GM23338 (cell line): Measurements from ENCODE around the gene S100A8. TPM values are rescaled to one million over a fixed set of nuclear protein-coding genes. Genes with fewer than 3 reads are reported as not detected.

Source experiments
- ATAC-seq: fragments of 200-7000 bp; cut with Tn5 transposase; 3 replicates; pipeline ENCODE4 v1.9.1; 2020
- DNase-seq: peaks from one replicate; pipeline ENCODE4 v3.0.0-alpha.2; 2015; ENCODE audit warnings: low spot score
- H2AFZ ChIP-seq: fragments of 200-600 bp; sonication (generic); 2 replicates; pipeline ENCODE4 v1.8.0; 2016; ENCODE audit warnings: antibody characterized with exemption, mild to moderate bottlenecking, moderate library complexity
- H3F3A ChIP-seq: fragments of 200-600 bp; sonication (generic); replicated peaks from 2 replicates; pipeline ENCODE4 v1.8.0; 2017; ENCODE audit warnings: antibody characterized with exemption, mixed run types, low read depth
- H3K27ac ChIP-seq: fragments of 200-600 bp; sonication (generic); 2 replicates; pipeline ENCODE4 v1.6.1; 2016; ENCODE audit warnings: low read depth
- H3K27me3 ChIP-seq: fragments of 200-600 bp; sonication (generic); 2 replicates; pipeline ENCODE4 v1.8.0; 2016; ENCODE audit warnings: mild to moderate bottlenecking, mixed run types, moderate library complexity; ENCODE audit not compliant: insufficient read depth
- H3K36me3 ChIP-seq: fragments of 200-600 bp; sonication (generic); 2 replicates; pipeline ENCODE4 v1.8.0; 2016; ENCODE audit warnings: mild to moderate bottlenecking; ENCODE audit not compliant: insufficient read depth
- H3K4me1 ChIP-seq: fragments of 200-600 bp; sonication (generic); 2 replicates; pipeline ENCODE4 v1.8.0; 2016; ENCODE audit warnings: mild to moderate bottlenecking, moderate library complexity; ENCODE audit not compliant: insufficient read depth
- H3K4me2 ChIP-seq: fragments of 200-600 bp; sonication (generic); 2 replicates; pipeline ENCODE4 v1.7.1; 2017; ENCODE audit warnings: mixed run types
- H3K4me3 ChIP-seq: fragments of 200-600 bp; sonication (generic); 2 replicates; pipeline ENCODE4 v1.6.1; 2016; ENCODE audit warnings: mixed run types
- H3K79me2 ChIP-seq: fragments of 200-600 bp; sonication (generic); replicated peaks from 2 replicates; pipeline ENCODE4 v1.8.0; 2017; ENCODE audit warnings: mild to moderate bottlenecking; ENCODE audit not compliant: insufficient read depth
- H3K9me2 ChIP-seq: fragments of 200-600 bp; sonication (generic); 2 replicates; pipeline ENCODE4 v1.8.0; 2017; ENCODE audit not compliant: insufficient read depth
- H4K20me1 ChIP-seq: fragments of 200-600 bp; sonication (generic); replicated peaks from 2 replicates; pipeline ENCODE4 v1.8.0; 2017; ENCODE audit warnings: mild to moderate bottlenecking; ENCODE audit not compliant: insufficient read depth
- H3K27ac Mint-ChIP-seq: 2 replicates; pipeline ENCODE4 v1.8.0; 2020; ENCODE audit warnings: inconsistent platforms, mild to moderate bottlenecking, moderate library complexity, mixed read lengths
- H3K27me3 Mint-ChIP-seq: 3 replicates; pipeline ENCODE4 v1.8.0; 2022; ENCODE audit warnings: low read depth, mild to moderate bottlenecking, moderate library complexity, mixed read lengths, inconsistent platforms; ENCODE audit not compliant: insufficient read depth, poor library complexity
- H3K36me3 Mint-ChIP-seq: 3 replicates; pipeline ENCODE4 v1.8.0; 2021; ENCODE audit warnings: low read depth, mild to moderate bottlenecking, inconsistent platforms, moderate library complexity, mixed read lengths
- H3K4me1 Mint-ChIP-seq: 3 replicates; pipeline ENCODE4 v1.8.0; 2020; ENCODE audit warnings: mild to moderate bottlenecking, inconsistent platforms, mixed read lengths
- H3K4me3 Mint-ChIP-seq: 3 replicates; pipeline ENCODE4 v1.8.0; 2021; ENCODE audit warnings: moderate library complexity, mild to moderate bottlenecking, inconsistent platforms, mixed read lengths
- H3K9me3 Mint-ChIP-seq: 3 replicates; pipeline ENCODE4 v1.8.0; 2020; ENCODE audit warnings: moderate library complexity, mild to moderate bottlenecking, inconsistent platforms, mixed read lengths
- ETS1 ChIP-seq: IDR thresholded peaks from 2 replicates; pipeline ENCODE4 v1.6.1; 2016; ENCODE audit warnings: antibody characterized with exemption
- EZH2phosphoT487 ChIP-seq: fragments of 200-600 bp; sonication (generic); IDR thresholded peaks from one replicate; pipeline ENCODE4 v1.8.1; 2018; ENCODE audit warnings: antibody characterized with exemption; ENCODE audit not compliant: unreplicated experiment
- POLR2AphosphoS5 ChIP-seq: IDR thresholded peaks from 2 replicates; pipeline ENCODE4 v1.6.1; 2016; ENCODE audit warnings: antibody characterized with exemption, low read depth
- ZNF331 ChIP-seq: fragments of 250-450 bp; sonication (Bioruptor Pico); IDR thresholded peaks from 2 replicates; pipeline ENCODE4 v1.5.0; 2020; ENCODE audit warnings: low read depth, mild to moderate bottlenecking, moderate library complexity
- polyA plus RNA-seq: library from polyadenylated mRNA; unstranded; fragments of >200 nt; fragmentation: Nextera tagmentation; extraction: Ambion mirVana; gene quantifications from 2 replicates; pipeline ENCODE4 v1.2.1, GENCODE V29; 2016
- total RNA-seq: library from RNA; depleted of rRNA; stranded (reverse); fragments of >200 nt; shearing (Covaris generic); gene quantifications from 2 replicates; pipeline ENCODE4 v1.2.3, GENCODE V29; 2014
- TF ChIP-seq, protein P1 (sequence below): fragments of 250-450 bp; sonication (Bioruptor Pico); IDR thresholded peaks from 2 replicates; pipeline ENCODE4 v1.5.0; 2020; ENCODE audit warnings: mild to moderate bottlenecking, moderate library complexity
- TF ChIP-seq, protein P2 (sequence below), 2 experiments: fragments of 200-600 bp in 1 of 2; sonication (generic) in 1 of 2; conservative IDR thresholded peaks; 2 replicates each; pipeline versions ENCODE4 v1.5.1 to v1.6.1; 2016 to 2017; ENCODE audit warnings: antibody characterized with exemption in 2 of 2, low read depth in 2 of 2, mild to moderate bottlenecking in 2 of 2, moderate library complexity in 1 of 2

The S100A8 gene
- total and polyA plus RNA-seq, 2 experiments from 2014 or later: not detected

DNA sequence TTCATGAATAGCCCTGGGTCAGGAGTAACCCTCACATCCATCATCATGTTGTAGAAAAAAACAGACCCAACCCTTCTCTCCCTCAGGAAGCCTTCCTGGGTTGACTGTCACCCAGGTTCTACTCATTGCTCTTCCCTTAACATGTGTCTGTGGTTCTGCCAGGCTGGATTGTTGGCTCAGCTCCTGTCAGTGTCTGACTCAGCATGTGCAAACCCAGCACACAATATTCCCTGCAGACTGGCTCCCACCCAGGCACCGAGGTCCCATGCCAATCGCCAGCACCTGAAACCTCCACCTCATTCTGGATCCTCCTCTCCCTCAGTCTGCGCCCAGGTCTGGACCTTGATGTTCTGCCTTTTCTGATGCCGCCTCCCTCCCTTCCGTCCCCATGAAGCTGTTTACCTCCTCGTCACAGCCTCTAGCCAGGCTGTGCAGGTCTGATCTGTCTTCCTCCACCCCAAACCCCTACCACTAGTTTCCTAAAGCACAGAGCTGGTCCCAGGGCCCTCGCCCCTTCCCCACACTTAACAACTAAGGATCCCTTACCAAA lies 4.3 kb upstream of the S100A8 start (continued):
- TF ChIP-seq, protein P1, sequence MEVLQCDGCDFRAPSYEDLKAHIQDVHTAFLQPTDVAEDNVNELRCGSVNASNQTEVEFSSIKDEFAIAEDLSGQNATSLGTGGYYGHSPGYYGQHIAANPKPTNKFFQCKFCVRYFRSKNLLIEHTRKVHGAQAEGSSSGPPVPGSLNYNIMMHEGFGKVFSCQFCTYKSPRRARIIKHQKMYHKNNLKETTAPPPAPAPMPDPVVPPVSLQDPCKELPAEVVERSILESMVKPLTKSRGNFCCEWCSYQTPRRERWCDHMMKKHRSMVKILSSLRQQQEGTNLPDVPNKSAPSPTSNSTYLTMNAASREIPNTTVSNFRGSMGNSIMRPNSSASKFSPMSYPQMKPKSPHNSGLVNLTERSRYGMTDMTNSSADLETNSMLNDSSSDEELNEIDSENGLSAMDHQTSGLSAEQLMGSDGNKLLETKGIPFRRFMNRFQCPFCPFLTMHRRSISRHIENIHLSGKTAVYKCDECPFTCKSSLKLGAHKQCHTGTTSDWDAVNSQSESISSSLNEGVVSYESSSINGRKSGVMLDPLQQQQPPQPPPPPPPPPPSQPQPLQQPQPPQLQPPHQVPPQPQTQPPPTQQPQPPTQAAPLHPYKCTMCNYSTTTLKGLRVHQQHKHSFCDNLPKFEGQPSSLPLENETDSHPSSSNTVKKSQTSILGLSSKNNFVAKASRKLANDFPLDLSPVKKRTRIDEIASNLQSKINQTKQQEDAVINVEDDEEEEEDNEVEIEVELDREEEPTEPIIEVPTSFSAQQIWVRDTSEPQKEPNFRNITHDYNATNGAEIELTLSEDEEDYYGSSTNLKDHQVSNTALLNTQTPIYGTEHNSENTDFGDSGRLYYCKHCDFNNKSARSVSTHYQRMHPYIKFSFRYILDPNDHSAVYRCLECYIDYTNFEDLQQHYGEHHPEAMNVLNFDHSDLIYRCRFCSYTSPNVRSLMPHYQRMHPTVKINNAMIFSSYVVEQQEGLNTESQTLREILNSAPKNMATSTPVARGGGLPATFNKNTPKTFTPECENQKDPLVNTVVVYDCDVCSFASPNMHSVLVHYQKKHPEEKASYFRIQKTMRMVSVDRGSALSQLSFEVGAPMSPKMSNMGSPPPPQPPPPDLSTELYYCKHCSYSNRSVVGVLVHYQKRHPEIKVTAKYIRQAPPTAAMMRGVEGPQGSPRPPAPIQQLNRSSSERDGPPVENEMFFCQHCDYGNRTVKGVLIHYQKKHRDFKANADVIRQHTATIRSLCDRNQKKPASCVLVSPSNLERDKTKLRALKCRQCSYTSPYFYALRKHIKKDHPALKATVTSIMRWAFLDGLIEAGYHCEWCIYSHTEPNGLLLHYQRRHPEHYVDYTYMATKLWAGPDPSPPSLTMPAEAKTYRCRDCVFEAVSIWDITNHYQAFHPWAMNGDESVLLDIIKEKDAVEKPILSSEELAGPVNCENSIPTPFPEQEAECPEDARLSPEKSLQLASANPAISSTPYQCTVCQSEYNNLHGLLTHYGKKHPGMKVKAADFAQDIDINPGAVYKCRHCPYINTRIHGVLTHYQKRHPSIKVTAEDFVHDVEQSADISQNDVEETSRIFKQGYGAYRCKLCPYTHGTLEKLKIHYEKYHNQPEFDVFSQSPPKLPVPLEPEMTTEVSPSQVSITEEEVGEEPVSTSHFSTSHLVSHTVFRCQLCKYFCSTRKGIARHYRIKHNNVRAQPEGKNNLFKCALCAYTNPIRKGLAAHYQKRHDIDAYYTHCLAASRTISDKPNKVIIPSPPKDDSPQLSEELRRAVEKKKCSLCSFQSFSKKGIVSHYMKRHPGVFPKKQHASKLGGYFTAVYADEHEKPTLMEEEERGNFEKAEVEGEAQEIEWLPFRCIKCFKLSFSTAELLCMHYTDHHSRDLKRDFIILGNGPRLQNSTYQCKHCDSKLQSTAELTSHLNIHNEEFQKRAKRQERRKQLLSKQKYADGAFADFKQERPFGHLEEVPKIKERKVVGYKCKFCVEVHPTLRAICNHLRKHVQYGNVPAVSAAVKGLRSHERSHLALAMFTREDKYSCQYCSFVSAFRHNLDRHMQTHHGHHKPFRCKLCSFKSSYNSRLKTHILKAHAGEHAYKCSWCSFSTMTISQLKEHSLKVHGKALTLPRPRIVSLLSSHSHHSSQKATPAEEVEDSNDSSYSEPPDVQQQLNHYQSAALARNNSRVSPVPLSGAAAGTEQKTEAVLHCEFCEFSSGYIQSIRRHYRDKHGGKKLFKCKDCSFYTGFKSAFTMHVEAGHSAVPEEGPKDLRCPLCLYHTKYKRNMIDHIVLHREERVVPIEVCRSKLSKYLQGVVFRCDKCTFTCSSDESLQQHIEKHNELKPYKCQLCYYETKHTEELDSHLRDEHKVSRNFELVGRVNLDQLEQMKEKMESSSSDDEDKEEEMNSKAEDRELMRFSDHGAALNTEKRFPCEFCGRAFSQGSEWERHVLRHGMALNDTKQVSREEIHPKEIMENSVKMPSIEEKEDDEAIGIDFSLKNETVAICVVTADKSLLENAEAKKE: no peak
- TF ChIP-seq ZNF331 (CRISPR knock-in tag): no peak

- no peaks in the 10 kb centered on the region for H3K4me1 ChIP-seq
- no peaks in the 10 kb centered on the region for H4K20me1 ChIP-seq
- H3K9me3 Mint-ChIP-seq: no peaks in the 10 kb centered on the region
- TF ChIP-seq POLR2AphosphoS5 (no peak), ETS1 (no peak), EZH2phosphoT487 (no peak)
- TF ChIP-seq, protein P2, sequence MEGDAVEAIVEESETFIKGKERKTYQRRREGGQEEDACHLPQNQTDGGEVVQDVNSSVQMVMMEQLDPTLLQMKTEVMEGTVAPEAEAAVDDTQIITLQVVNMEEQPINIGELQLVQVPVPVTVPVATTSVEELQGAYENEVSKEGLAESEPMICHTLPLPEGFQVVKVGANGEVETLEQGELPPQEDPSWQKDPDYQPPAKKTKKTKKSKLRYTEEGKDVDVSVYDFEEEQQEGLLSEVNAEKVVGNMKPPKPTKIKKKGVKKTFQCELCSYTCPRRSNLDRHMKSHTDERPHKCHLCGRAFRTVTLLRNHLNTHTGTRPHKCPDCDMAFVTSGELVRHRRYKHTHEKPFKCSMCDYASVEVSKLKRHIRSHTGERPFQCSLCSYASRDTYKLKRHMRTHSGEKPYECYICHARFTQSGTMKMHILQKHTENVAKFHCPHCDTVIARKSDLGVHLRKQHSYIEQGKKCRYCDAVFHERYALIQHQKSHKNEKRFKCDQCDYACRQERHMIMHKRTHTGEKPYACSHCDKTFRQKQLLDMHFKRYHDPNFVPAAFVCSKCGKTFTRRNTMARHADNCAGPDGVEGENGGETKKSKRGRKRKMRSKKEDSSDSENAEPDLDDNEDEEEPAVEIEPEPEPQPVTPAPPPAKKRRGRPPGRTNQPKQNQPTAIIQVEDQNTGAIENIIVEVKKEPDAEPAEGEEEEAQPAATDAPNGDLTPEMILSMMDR (conservative IDR thresholded peaks at IDR 0.05; ENCODE audit: low read depth in 2 of 2): no peak
- no peaks in the 10 kb centered on the region for H3K79me2 ChIP-seq
- H3K4me3 Mint-ChIP-seq: no peak overlapping the region
- H3K9me2 ChIP-seq: no peaks in the 10 kb centered on the region
- ATAC-seq (no peak), DNase-seq (no peak)
- H3K4me3 ChIP-seq: no peak overlapping the region
- no peak overlapping the region for H2AFZ ChIP-seq
- H3K36me3 Mint-ChIP-seq: no peaks in the 10 kb centered on the region
- no peak overlapping the region for H3K27ac ChIP-seq
- no peaks in the 10 kb centered on the region for H3K36me3 ChIP-seq
- no peaks in the 10 kb centered on the region for H3K27me3 ChIP-seq
- peaks cover 2% of the 10 kb centered on the region; the same call in 1 of the 3 replicates for H3K4me1 Mint-ChIP-seq
- H3F3A ChIP-seq: no peaks in the 10 kb centered on the region
- H3K4me2 ChIP-seq: no peak overlapping the region
- H3K27ac Mint-ChIP-seq: no peak overlapping the region
- H3K27me3 Mint-ChIP-seq: peaks cover 2% of the 10 kb centered on the region
Measured at GRCh38 chr1:153394391-153394790, 3.5 kb upstream of the S100A8 start.
